GM12878 (cell line): ENCODE results near the gene HPD.

Experiments used
- BHLHE40 ChIP-seq, 2 experiments: fragments of 450-650 bp in 1 of 2; IDR thresholded peaks; 2 replicates each; pipeline ENCODE4 v1.6.1; 2011 to 2017; ENCODE audit warnings: low read depth in 2 of 2, borderline replicate concordance in 1 of 2, improper control_type of control experiment in 1 of 2, low read length in 1 of 2, mild to moderate bottlenecking in 1 of 2
- CBX3 ChIP-seq: fragments of 200-600 bp; sonication (generic); IDR thresholded peaks from 2 replicates; pipeline ENCODE4 v1.6.1; 2016; ENCODE audit warnings: low read depth, borderline replicate concordance
- CTCF ChIP-seq, 3 experiments: IDR thresholded peaks in 2 of 3; conservative IDR thresholded peaks in 1 of 3; 2 replicates each; pipeline ENCODE4 v1.5.1; 2011; ENCODE audit warnings: low read depth in 3 of 3, low read length in 3 of 3, mild to moderate bottlenecking in 3 of 3, control low read depth in 2 of 3, moderate library complexity in 2 of 3, inconsistent platforms in 1 of 3, mixed read lengths in 1 of 3; ENCODE audit not compliant: control insufficient read depth in 2 of 3, insufficient read depth in 1 of 3; ENCODE audit errors: extremely low read depth in 1 of 3
- EP300 ChIP-seq, 2 experiments: fragments of 150-350 bp in 1 of 2; IDR thresholded peaks; 2 replicates each; pipeline ENCODE4 v1.6.1; 2011 to 2012; ENCODE audit warnings: low read depth in 2 of 2, low read length in 2 of 2, borderline replicate concordance in 1 of 2, improper control_type of control experiment in 1 of 2, inconsistent platforms in 1 of 2; ENCODE audit not compliant: control insufficient read depth in 1 of 2
- FOXK2 ChIP-seq: fragments of 450-650 bp; IDR thresholded peaks from 2 replicates; pipeline ENCODE4 v1.6.1; 2017; ENCODE audit warnings: mild to moderate bottlenecking, moderate library complexity
- HCFC1 ChIP-seq: fragments of 150-350 bp; IDR thresholded peaks from 2 replicates; pipeline ENCODE4 v1.6.1; 2014; ENCODE audit warnings: low read length
- JUND ChIP-seq: IDR thresholded peaks from 2 replicates; pipeline ENCODE4 v1.6.1; 2012; ENCODE audit warnings: low read depth, mild to moderate bottlenecking, low read length, improper control_type of control experiment, moderate library complexity
- POLR2AphosphoS5 ChIP-seq: IDR thresholded peaks from 2 replicates; pipeline ENCODE4 v1.6.1; 2011; ENCODE audit warnings: mild to moderate bottlenecking, low read length, inconsistent platforms
- USF1 ChIP-seq: IDR thresholded peaks from 2 replicates; pipeline ENCODE4 v1.6.1; 2011; ENCODE audit warnings: borderline replicate concordance, low read depth, mild to moderate bottlenecking, moderate library complexity, mixed read lengths, low read length; ENCODE audit not compliant: insufficient read depth; ENCODE audit errors: extremely low read length

GRCh38 chr12:121810833-121811433, 47.7 kb downstream of the HPD start:
- no peak for TF ChIP-seq POLR2AphosphoS5
- TF ChIP-seq CTCF (IDR thresholded peaks at IDR 0.05 in 2 of 3, conservative IDR thresholded peaks at IDR 0.05 in 1 of 3; ENCODE audit: control insufficient read depth in 2 of 3, extremely low read depth in 1 of 3, insufficient read depth in 1 of 3, low read depth in 3 of 3, low read length in 3 of 3) = no peak
- no peak for TF ChIP-seq EP300 (IDR thresholded peaks at IDR 0.05; ENCODE audit: borderline replicate concordance in 1 of 2, control insufficient read depth in 1 of 2, low read depth in 2 of 2, low read length in 2 of 2)
- TF ChIP-seq FOXK2 = no peak
- no peak for TF ChIP-seq JUND
- no peak for TF ChIP-seq CBX3
- TF ChIP-seq BHLHE40 (IDR thresholded peaks at IDR 0.05; ENCODE audit: borderline replicate concordance in 1 of 2, low read depth in 2 of 2, low read length in 1 of 2) = no peak
- TF ChIP-seq USF1 = no peak
- no peak for TF ChIP-seq HCFC1
